A549 (cell line): Measurements from ENCODE around the gene TENT5C.

Experiments
- EP300 ChIP-seq, 2 experiments: fragments of >200 bp; sonication (Bioruptor Twin); formaldehyde crosslinking; IDR thresholded peaks; 2 replicates in 1 of 2; 3 replicates in 1 of 2; pipeline ENCODE4 v1.6.1; 2016 to 2017
- ESRRA ChIP-seq: fragments of 150-350 bp; IDR thresholded peaks from 2 replicates; pipeline ENCODE4 v1.6.1; 2014; ENCODE audit warnings: mild to moderate bottlenecking, low read length, borderline replicate concordance
- GATA3 ChIP-seq: IDR thresholded peaks from 2 replicates; pipeline ENCODE4 v1.6.1; 2012; ENCODE audit warnings: borderline replicate concordance
- POLR2A ChIP-seq: IDR thresholded peaks from 2 replicates; pipeline ENCODE4 v1.6.1; 2012; ENCODE audit warnings: mild to moderate bottlenecking, low read length
- RAD21 ChIP-seq, 2 experiments: fragments of >200 bp in 1 of 2; sonication (Bioruptor Twin) in 1 of 2; formaldehyde crosslinking in 1 of 2; IDR thresholded peaks in 1 of 2; conservative IDR thresholded peaks in 1 of 2; 2 replicates in 1 of 2; 3 replicates in 1 of 2; pipeline ENCODE4 v1.6.1; 2012 to 2018; ENCODE audit warnings: inconsistent platforms in 1 of 2
- SMC3 ChIP-seq: fragments of >200 bp; sonication (Bioruptor Twin); formaldehyde crosslinking; IDR thresholded peaks from 3 replicates; pipeline ENCODE4 v1.6.1; 2018; ENCODE audit warnings: inconsistent platforms
- TF ChIP-seq, protein P1 (sequence below): fragments of >200 bp; sonication (Bioruptor Twin); formaldehyde crosslinking; IDR thresholded peaks from 3 replicates; pipeline ENCODE4 v1.5.1; 2016
- TF ChIP-seq, protein P2 (sequence below): fragments of >200 bp; sonication (Bioruptor Twin); formaldehyde crosslinking; IDR thresholded peaks from 3 replicates; pipeline ENCODE4 v1.6.1; 2016
- TF ChIP-seq, protein P3 (sequence below): IDR thresholded peaks from 2 replicates; pipeline ENCODE4 v1.6.1; 2012

DNA sequence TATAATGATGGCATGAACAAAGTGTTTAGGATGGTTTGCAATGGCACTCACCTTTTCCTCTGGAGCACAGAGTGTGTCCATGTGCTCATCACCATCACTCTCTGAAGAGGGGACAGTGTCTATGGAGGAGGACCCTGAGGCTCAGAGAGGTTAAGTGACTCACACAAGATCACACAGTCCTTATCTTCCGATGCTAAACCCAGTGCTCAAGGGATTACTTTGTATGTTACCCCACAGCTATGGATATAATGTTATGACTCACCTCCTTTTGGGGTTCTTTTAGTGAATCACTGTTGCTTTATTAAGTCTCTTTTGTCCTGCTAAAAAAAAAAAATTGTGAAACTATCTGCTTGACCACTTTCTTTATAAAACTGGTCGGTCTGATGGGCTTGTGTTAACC, 67.6 kb downstream of the TENT5C start:
- TF ChIP-seq POLR2A (no peak), ESRRA (no peak), RAD21 (conservative IDR thresholded peaks at IDR 0.05 in 1 of 2, IDR thresholded peaks at IDR 0.05 in 1 of 2) (no peak), EP300 (IDR thresholded peaks at IDR 0.05) (no peak), SMC3 (no peak), GATA3 (no peak)
- TF ChIP-seq, protein P1, sequence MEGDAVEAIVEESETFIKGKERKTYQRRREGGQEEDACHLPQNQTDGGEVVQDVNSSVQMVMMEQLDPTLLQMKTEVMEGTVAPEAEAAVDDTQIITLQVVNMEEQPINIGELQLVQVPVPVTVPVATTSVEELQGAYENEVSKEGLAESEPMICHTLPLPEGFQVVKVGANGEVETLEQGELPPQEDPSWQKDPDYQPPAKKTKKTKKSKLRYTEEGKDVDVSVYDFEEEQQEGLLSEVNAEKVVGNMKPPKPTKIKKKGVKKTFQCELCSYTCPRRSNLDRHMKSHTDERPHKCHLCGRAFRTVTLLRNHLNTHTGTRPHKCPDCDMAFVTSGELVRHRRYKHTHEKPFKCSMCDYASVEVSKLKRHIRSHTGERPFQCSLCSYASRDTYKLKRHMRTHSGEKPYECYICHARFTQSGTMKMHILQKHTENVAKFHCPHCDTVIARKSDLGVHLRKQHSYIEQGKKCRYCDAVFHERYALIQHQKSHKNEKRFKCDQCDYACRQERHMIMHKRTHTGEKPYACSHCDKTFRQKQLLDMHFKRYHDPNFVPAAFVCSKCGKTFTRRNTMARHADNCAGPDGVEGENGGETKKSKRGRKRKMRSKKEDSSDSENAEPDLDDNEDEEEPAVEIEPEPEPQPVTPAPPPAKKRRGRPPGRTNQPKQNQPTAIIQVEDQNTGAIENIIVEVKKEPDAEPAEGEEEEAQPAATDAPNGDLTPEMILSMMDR = no peak
- TF ChIP-seq, protein P2, sequence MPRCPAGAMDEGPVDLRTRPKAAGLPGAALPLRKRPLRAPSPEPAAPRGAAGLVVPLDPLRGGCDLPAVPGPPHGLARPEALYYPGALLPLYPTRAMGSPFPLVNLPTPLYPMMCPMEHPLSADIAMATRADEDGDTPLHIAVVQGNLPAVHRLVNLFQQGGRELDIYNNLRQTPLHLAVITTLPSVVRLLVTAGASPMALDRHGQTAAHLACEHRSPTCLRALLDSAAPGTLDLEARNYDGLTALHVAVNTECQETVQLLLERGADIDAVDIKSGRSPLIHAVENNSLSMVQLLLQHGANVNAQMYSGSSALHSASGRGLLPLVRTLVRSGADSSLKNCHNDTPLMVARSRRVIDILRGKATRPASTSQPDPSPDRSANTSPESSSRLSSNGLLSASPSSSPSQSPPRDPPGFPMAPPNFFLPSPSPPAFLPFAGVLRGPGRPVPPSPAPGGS = no peak
- TF ChIP-seq, protein P3, sequence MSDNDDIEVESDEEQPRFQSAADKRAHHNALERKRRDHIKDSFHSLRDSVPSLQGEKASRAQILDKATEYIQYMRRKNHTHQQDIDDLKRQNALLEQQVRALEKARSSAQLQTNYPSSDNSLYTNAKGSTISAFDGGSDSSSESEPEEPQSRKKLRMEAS = no peak
